Measurements from ENCODE around the gene RNF166.

DNA sequence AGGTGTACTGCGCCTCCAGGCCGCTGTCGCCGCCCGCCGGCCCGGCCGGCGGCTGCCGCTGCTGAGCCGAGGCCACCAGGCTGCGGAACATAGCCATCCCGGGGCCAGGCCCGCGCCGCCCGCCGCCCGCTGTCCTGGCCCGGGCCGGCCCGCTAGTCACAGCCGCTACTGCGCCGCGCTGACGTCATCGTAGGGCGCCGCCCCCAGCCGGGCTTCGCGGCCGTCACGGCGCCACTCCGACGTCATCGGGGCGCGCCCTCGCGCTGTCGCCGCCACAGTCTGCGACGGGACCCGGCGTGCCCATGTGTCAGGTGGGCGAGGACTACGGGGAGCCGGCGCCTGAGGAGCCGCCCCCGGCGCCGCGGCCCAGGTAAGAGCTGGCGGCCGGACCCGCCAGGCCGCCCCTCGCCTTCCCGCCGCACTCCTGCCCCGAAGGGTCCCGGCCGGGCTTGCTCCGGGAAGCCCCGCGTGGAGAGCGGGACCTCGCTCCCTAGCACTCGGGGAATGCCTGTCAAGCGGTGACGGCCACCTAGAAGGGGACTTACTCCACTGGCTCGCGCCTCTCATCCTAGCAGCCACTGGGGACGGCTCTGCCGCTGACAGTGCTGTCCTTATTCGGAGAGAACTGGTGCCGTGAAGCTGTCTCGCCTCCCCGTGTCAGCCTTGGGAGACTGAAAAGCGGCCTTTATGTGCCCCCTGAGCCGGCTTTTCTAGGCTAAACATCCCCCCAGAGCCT lies at the start of gene RNF166, which contains the start of gene CTU2:
- TF ChIP-seq, protein P1, sequence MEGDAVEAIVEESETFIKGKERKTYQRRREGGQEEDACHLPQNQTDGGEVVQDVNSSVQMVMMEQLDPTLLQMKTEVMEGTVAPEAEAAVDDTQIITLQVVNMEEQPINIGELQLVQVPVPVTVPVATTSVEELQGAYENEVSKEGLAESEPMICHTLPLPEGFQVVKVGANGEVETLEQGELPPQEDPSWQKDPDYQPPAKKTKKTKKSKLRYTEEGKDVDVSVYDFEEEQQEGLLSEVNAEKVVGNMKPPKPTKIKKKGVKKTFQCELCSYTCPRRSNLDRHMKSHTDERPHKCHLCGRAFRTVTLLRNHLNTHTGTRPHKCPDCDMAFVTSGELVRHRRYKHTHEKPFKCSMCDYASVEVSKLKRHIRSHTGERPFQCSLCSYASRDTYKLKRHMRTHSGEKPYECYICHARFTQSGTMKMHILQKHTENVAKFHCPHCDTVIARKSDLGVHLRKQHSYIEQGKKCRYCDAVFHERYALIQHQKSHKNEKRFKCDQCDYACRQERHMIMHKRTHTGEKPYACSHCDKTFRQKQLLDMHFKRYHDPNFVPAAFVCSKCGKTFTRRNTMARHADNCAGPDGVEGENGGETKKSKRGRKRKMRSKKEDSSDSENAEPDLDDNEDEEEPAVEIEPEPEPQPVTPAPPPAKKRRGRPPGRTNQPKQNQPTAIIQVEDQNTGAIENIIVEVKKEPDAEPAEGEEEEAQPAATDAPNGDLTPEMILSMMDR (IDR thresholded peaks at IDR 0.05) = peak in 1 of 12 donors; percentile 20
- TF ChIP-seq POLR2A (IDR thresholded peaks at IDR 0.05) = peak; percentile 56 to 92
